Thyroid gland (tissue), 4 donors: ENCODE data around the gene STAT3. TPM values are rescaled to one million over a fixed set of nuclear protein-coding genes. Genes with fewer than 3 reads are reported as not detected.

Source experiments
- DNase-seq, 2 donors: peaks; one replicate each; pipeline ENCODE4 v3.0.0-alpha.2; 2019
- H3K27ac ChIP-seq, 3 donors: fragments of 200-600 bp; sonication (generic); 1 replicate in 2 of 3; 2 replicates in 1 of 3; pipeline ENCODE4 v1.5.1; 2016 to 2019; ENCODE audit warnings: mild to moderate bottlenecking in 1 of 3, moderate library complexity in 1 of 3
- H3K27me3 ChIP-seq: fragments of 200-600 bp; sonication (generic); one replicate; pipeline ENCODE4 v1.5.1; 2019
- H3K36me3 ChIP-seq, 2 donors: fragments of 200-600 bp; sonication (generic); one replicate each; pipeline ENCODE4 v1.5.1; 2016 to 2019
- H3K4me1 ChIP-seq, 2 donors: fragments of 200-600 bp; sonication (generic); one replicate each; pipeline ENCODE4 v1.5.1; 2017 to 2019
- H3K4me3 ChIP-seq, 3 donors: fragments of 200-600 bp; sonication (generic); replicated peaks in 1 of 3; 1 replicate in 2 of 3; 2 replicates in 1 of 3; pipeline ENCODE4 v1.5.1; 2016; ENCODE audit warnings: mild to moderate bottlenecking in 1 of 3
- H3K9me3 ChIP-seq: fragments of 200-600 bp; sonication (generic); one replicate; pipeline ENCODE4 v1.5.1; 2017
- POLR2A ChIP-seq, 2 donors: fragments of 450-650 bp; IDR thresholded peaks; one replicate each; pipeline ENCODE4 v1.6.1; 2017; ENCODE audit warnings: antibody characterized with exemption in 2 of 2, mild to moderate bottlenecking in 2 of 2, moderate library complexity in 1 of 2
- WGBS, 2 donors: methylation state at CpG; one replicate each; pipeline ENCODE4 v1.1.5; 2017; 5-methylcytosine and 5-hydroxymethylcytosine counted together
- intact Hi-C: fragments of 100-400 bp; cut with DNase I; formaldehyde crosslinking; loops from one replicate; pipeline ENCODE4 v1.15.1; 2023
- total RNA-seq, 4 donors: library from RNA; depleted of rRNA; stranded (reverse); fragments of >200 nt; gene quantifications; one replicate each; pipeline ENCODE4 v1.2.3, GENCODE V29; 2016
- TF ChIP-seq, protein P1 (sequence below), 6 experiments: fragments of 200-600 bp in 3 of 6; fragments of 450-650 bp in 3 of 6; sonication (generic) in 3 of 6; IDR thresholded peaks; one replicate each; pipeline ENCODE4 v1.5.1; 2016 to 2019; ENCODE audit warnings: antibody characterized with exemption in 6 of 6, mild to moderate bottlenecking in 2 of 6, inconsistent platforms in 1 of 6, moderate library complexity in 1 of 6

STAT3 gene
- total RNA-seq, 4 donors from 2014 or later, result 147 to 292 (median 206) TPM

DNA sequence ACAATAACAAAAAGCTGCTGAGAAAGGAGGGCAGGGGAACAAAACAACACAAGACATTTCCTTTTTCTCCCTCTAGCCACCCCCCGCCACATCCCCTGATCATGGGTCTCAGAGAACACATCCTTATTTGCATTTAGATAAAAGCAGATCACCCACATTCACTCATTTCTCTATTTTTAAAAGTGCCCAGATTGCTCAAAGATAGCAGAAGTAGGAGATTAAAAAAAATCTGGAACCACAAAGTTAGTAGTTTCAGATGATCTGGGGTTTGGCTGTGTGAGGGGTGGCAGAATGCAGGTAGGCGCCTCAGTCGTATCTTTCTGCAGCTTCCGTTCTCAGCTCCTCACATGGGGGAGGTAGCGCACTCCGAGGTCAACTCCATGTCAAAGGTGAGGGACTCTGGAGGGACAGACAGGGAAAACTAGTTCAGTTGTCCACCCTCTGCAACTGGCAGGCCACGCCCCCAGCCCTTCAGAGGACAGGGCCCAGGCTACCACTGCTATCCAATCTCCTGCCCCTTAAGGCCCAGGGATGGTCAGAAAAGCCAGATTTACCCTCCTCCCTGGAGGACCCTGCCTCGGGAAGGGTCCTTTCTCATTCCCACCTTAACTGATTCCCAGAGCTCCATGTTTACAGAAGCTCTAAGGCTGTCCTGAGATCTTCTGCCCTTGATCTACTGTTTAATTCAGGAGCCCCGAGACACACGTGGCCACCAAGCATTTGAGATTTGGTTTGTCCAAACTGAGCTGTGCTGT lies 72.7 kb downstream of the STAT3 start:
- no peaks in the 10 kb centered on the region for H3K9me3 ChIP-seq
- WGBS, 2 donors, result 84 to 90% methylated on average over 10 of the region's 10 CpGs
- H3K27me3 ChIP-seq, result no peaks in the 10 kb centered on the region
- H3K36me3 ChIP-seq, result peaks cover 36 to 52% of the 10 kb centered on the region in 2 donors
- no peak overlapping the region for H3K4me3 ChIP-seq
- no peak for DNase-seq
- peaks cover 19 to 24% of the 10 kb centered on the region in 2 donors for H3K4me1 ChIP-seq
- TF ChIP-seq, protein P1, sequence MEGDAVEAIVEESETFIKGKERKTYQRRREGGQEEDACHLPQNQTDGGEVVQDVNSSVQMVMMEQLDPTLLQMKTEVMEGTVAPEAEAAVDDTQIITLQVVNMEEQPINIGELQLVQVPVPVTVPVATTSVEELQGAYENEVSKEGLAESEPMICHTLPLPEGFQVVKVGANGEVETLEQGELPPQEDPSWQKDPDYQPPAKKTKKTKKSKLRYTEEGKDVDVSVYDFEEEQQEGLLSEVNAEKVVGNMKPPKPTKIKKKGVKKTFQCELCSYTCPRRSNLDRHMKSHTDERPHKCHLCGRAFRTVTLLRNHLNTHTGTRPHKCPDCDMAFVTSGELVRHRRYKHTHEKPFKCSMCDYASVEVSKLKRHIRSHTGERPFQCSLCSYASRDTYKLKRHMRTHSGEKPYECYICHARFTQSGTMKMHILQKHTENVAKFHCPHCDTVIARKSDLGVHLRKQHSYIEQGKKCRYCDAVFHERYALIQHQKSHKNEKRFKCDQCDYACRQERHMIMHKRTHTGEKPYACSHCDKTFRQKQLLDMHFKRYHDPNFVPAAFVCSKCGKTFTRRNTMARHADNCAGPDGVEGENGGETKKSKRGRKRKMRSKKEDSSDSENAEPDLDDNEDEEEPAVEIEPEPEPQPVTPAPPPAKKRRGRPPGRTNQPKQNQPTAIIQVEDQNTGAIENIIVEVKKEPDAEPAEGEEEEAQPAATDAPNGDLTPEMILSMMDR (IDR thresholded peaks at IDR 0.05), result no peak
- TF ChIP-seq POLR2A (IDR thresholded peaks at IDR 0.05), result no peak
- no peak overlapping the region for H3K27ac ChIP-seq
- intact Hi-C loops, result no loop called here

DNA sequence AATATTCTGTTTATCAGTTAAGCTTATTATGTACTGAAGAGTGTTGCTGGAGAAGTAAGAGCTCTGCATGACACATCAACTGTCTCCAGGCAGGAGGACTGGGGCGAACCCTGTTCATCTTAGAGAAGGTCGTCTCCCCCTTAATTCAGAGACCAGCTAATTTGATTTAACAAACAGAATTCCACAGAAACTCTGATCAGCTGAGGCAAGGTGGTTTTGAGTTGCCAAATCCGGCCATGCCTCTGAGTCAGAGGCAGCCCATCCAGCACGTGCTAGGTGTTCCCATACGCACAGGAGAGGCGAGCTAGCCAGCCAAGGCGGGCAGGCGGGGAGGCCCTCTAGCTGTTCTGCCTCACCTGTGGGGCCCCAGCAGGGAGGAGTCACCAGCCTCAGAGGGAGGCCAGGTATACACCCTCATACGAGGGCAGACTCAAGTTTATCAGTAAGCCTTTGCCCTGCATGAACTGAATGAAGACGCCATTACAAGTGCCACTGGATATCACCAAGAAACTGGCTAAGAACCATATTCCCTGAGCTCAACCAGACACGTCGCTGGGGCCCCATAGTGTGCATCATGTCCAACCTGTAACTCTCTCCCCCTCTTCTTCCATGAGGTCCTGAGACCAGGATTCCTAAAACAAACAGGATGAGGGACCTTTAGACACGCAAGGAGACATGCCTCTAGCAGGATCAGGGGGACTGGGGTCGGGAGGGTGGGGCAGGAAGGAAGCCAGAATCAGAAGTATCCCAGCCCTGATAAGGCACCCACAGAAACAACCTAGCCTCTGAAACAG lies 74.3 kb downstream of the STAT3 start:
- H3K4me1 ChIP-seq, result peaks cover 19 to 26% of the 10 kb centered on the region in 2 donors
- peaks cover 32 to 45% of the 10 kb centered on the region in 2 donors for H3K36me3 ChIP-seq
- TF ChIP-seq, protein P1 (IDR thresholded peaks at IDR 0.05), result no peak
- H3K9me3 ChIP-seq, result no peaks in the 10 kb centered on the region
- intact Hi-C loops, result no loop called here
- 85 to 93% methylated on average over 10 to 12 of the region's 14 CpGs for WGBS, 2 donors
- no peak for DNase-seq
- no peak overlapping the region for H3K27ac ChIP-seq
- no peaks in the 10 kb centered on the region for H3K27me3 ChIP-seq
- H3K4me3 ChIP-seq, result no peak overlapping the region

DNA sequence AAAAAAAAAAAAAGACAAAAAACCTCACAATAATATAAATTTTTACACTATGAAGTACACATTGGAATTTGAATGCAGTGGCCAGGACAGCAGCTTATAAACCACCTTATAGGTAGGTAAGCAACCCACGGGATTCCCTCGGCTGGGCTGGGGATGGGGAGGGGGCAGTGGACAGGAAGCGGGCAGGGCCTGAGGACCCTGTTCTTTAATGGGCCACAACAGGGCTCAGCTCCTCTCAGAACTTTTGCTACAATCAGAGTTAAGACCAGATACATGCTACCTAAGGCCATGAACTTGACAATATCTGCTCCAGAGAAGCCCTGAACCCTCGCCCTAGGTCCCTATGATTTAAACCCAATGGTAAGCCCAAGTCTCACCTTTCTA lies 74.9 kb downstream of the STAT3 start:
- intact Hi-C loops, result no loop called here
- Histone ChIP-seq H3K27ac (no peak overlapping the region), H3K4me3 (no peak overlapping the region), H3K36me3 (peaks cover 32 to 39% of the 10 kb centered on the region in 2 donors), H3K9me3 (no peaks in the 10 kb centered on the region), H3K27me3 (no peaks in the 10 kb centered on the region), H3K4me1 (peaks cover 19 to 26% of the 10 kb centered on the region in 2 donors)
- TF ChIP-seq, protein P1 (IDR thresholded peaks at IDR 0.05), result no peak
- no peak for TF ChIP-seq POLR2A (IDR thresholded peaks at IDR 0.05)
- DNase-seq, result no peak
- 91 to 92% methylated on average over 4 of the region's 4 CpGs for WGBS, 2 donors

DNA sequence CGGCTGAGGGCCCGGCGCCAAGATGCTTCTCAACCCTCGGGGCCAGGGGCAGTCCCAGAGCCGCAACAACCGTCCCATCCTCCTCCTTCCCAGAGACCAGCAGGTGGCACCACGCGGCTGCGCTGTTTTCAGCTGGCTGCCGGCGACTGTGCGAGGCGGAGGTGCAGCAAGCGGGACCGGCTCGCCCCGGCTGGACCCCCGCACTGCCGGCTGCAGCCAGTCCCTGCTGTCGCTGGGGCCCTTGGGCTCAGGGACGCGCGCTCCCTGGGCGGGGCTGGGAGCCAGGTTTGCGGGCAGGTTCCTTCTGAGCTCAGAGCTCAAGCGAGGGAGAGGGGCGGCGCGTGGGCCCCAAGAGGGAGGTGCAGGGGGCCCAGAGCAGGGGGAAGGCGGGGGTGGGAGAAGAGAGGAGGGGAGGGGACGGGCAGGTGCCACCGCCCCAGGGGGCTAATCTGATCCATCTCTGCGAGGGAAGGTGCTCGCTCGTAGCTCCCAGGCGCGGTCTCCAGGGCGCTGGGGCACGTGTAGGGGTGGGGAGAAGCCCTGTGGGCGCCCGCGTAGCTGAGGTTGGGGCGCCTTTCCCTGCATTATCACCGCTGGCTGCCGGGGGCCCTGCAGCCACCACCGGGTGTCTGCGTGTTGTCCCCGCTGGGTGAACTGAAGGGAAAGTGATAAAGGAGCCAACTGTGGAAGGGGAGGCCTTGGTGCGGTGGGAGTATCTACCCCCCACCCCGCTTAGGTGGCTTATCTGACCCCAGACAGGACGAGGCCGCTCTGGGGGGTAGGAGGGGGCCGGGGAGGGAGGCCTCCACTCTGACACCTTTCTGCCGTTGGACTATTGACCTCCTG lies 75.7 kb downstream of the STAT3 start:
- H3K36me3 ChIP-seq, result peaks cover 30 to 31% of the 10 kb centered on the region in 2 donors
- H3K4me1 ChIP-seq, result peaks cover 19 to 26% of the 10 kb centered on the region in 2 donors
- peak; percentile 95 to 97 for DNase-seq
- no peaks in the 10 kb centered on the region for H3K9me3 ChIP-seq
- H3K27ac ChIP-seq, result peak overlapping the region; percentile 85 to 96 (median 91)
- H3K4me3 ChIP-seq, result no peak overlapping the region
- 31 to 35% methylated on average over 28 to 38 of the region's 54 CpGs for WGBS, 2 donors
- TF ChIP-seq POLR2A (IDR thresholded peaks at IDR 0.05), result peak in 1 of 2 donors; percentile 30
- TF ChIP-seq, protein P1 (IDR thresholded peaks at IDR 0.05), result peak in 5 of 6 experiments; percentile 52 to 73 (median 61)
- intact Hi-C loops, result no loop called here
- no peaks in the 10 kb centered on the region for H3K27me3 ChIP-seq
